ENCODE data around the gene MMUT.
A peak's percentile ranks its signal among the peaks of the same experiment; 100 is the strongest.
"Not testable (repeated sequence)": the region's sequence is repeated elsewhere in the genome, so short reads cannot be mapped to it uniquely, and the experiment has no call there.

MMUT gene

GRCh38 chr6:49462927-49463611, at the start of gene MMUT, which contains the start of gene CENPQ:
TSS of gene MMUT (minus strand) at chr6:49463253. CDS start at chr6:49459466, 3,787 bp downstream.
TSS of gene CENPQ (plus strand) at chr6:49463370. CDS start at chr6:49470177, 6,807 bp downstream.
- DNase-seq (ENCODE audit: low read depth) = peak; percentile 85

GRCh38 chr6:49509342-49509741, 46.3 kb upstream of the MMUT start:
- no peak for DNase-seq (ENCODE audit: low read depth)

- DNase-seq (ENCODE audit: low read depth) = no peak
These were observed 43.6 kb upstream of the MMUT start for GRCh38 chr6:49506569-49507111.

GRCh38 chr6:49504666-49505065, 41.6 kb upstream of the MMUT start:
- no peak for DNase-seq (ENCODE audit: low read depth)

GRCh38 chr6:49499623-49500022, 36.6 kb upstream of the MMUT start, which contains the start of gene GLYATL3:
TSS of gene GLYATL3 (plus strand) at chr6:49499923. CDS start at chr6:49511991, 12,068 bp downstream.
- DNase-seq (ENCODE audit: low read depth) = no peak

- no peak for DNase-seq (ENCODE audit: low read depth)
These were observed 36.1 kb upstream of the MMUT start for GRCh38 chr6:49499126-49499525.

GRCh38 chr6:49497304-49497703, 34.3 kb upstream of the MMUT start:
- no peak for DNase-seq (ENCODE audit: low read depth)

- DNase-seq (ENCODE audit: low read depth) = no peak
These were observed 27.6 kb upstream of the MMUT start for GRCh38 chr6:49490633-49491032.

- DNase-seq (ENCODE audit: low read depth) = not testable (repeated sequence)
These were observed 20.3 kb upstream of the MMUT start for GRCh38 chr6:49483380-49483779.

GRCh38 chr6:49481846-49482245, 18.8 kb upstream of the MMUT start:
- not testable (repeated sequence) for DNase-seq (ENCODE audit: low read depth)

- no peak for DNase-seq (ENCODE audit: low read depth)
These were observed 16.4 kb upstream of the MMUT start for GRCh38 chr6:49479308-49479970.

GRCh38 chr6:49476564-49476963, 13.5 kb upstream of the MMUT start:
- DNase-seq (ENCODE audit: low read depth) = not testable (repeated sequence)

- no peak for DNase-seq (ENCODE audit: low read depth)
These were observed 5.0 kb upstream of the MMUT start for GRCh38 chr6:49468042-49468441.

GRCh38 chr6:49464691-49465090, 1.6 kb upstream of the MMUT start:
- no peak for DNase-seq (ENCODE audit: low read depth)

- DNase-seq (ENCODE audit: low read depth) = no peak
These were observed 537 bp upstream of the MMUT start for GRCh38 chr6:49463612-49463967.

GRCh38 chr6:49462599-49462926, 490 bp downstream of the MMUT start:
- DNase-seq (ENCODE audit: low read depth) = no peak

GRCh38 chr6:49462071-49462470, 982 bp downstream of the MMUT start:
- DNase-seq (ENCODE audit: low read depth) = no peak

GRCh38 chr6:49457771-49458170, 5.3 kb downstream of the MMUT start:
- DNase-seq (ENCODE audit: low read depth) = no peak

GRCh38 chr6:49454787-49455709, 8.0 kb downstream of the MMUT start:
- no peak for DNase-seq (ENCODE audit: low read depth)

- no peak for DNase-seq (ENCODE audit: low read depth)
These were observed 9.8 kb downstream of the MMUT start for GRCh38 chr6:49453221-49453620.

- DNase-seq (ENCODE audit: low read depth) = no peak
These were observed 32.2 kb downstream of the MMUT start for GRCh38 chr6:49430866-49431265.

GRCh38 chr6:49430187-49430586, 32.9 kb downstream of the MMUT start:
- no peak for DNase-seq (ENCODE audit: low read depth)
